ENCODE results near the gene CRACR2A.

CRACR2A gene

GRCh38 chr12:3633396-3633795 is 119.5 kb downstream of the CRACR2A start:
- no peak for DNase-seq
- Histone ChIP-seq H3K27ac (ENCODE audit: low read depth, low read length) (no peak overlapping the region), H3K14ac (ENCODE audit: low read length) (no peak overlapping the region), H2AK5ac (ENCODE audit: low read length) (no peak overlapping the region), H2BK120ac (ENCODE audit: insufficient read depth, low read length, poor library complexity) (no peak overlapping the region), H3K9ac (ENCODE audit: low read length) (no peak overlapping the region), H3K27me3 (ENCODE audit: insufficient read depth, low read length) (no peaks in the 10 kb centered on the region), H2AFZ (ENCODE audit: insufficient read depth, low read length, poor library complexity) (no peak overlapping the region), H3K4me1 (ENCODE audit: control insufficient read depth in 1 of 2, insufficient read depth in 2 of 2, low read length in 2 of 2) (peaks cover 0 to 5% of the 10 kb centered on the region in 2 experiments), H3K4ac (ENCODE audit: low read depth, low read length) (no peak overlapping the region), H3K9me3 (ENCODE audit: insufficient read depth, low read depth, low read length) (no peaks in the 10 kb centered on the region), H4K8ac (ENCODE audit: low read depth, low read length) (no peak overlapping the region), H3K23ac (ENCODE audit: low read length) (no peak overlapping the region), H3K18ac (ENCODE audit: low read length) (no peak overlapping the region), H3K79me1 (ENCODE audit: low read length) (no peaks in the 10 kb centered on the region), H4K91ac (ENCODE audit: low read depth, low read length) (no peak overlapping the region), H3K79me2 (ENCODE audit: control insufficient read depth, insufficient read depth, low read length, poor library complexity) (no peaks in the 10 kb centered on the region), H3K36me3 (ENCODE audit: control insufficient read depth in 1 of 2, insufficient read depth in 2 of 2, low read length in 2 of 2) (no peaks in the 10 kb centered on the region), H4K12ac (ENCODE audit: low read depth, low read length) (no peak overlapping the region), H2BK12ac (ENCODE audit: low read length) (no peak overlapping the region), H3K4me2 (ENCODE audit: low read length) (no peak overlapping the region), H2BK5ac (ENCODE audit: low read depth, low read length, poor library complexity) (no peak overlapping the region), H3K4me3 (ENCODE audit: low read depth, low read length) (no peak overlapping the region)
- WGBS (ENCODE audit: extremely low coverage, insufficient coverage, insufficient read length) = no CpG with 5 or more reads among the region's 9 CpGs

GRCh38 chr12:3632754-3633153 is 120.2 kb downstream of the CRACR2A start:
- Histone ChIP-seq H3K23ac (ENCODE audit: low read length) (no peak overlapping the region), H3K4me2 (ENCODE audit: low read length) (no peak overlapping the region), H3K79me2 (ENCODE audit: control insufficient read depth, insufficient read depth, low read length, poor library complexity) (no peaks in the 10 kb centered on the region), H4K8ac (ENCODE audit: low read depth, low read length) (no peak overlapping the region), H3K18ac (ENCODE audit: low read length) (no peak overlapping the region), H3K14ac (ENCODE audit: low read length) (no peak overlapping the region), H3K27me3 (ENCODE audit: insufficient read depth, low read length) (no peaks in the 10 kb centered on the region), H3K4me3 (ENCODE audit: low read depth, low read length) (no peak overlapping the region), H3K36me3 (ENCODE audit: control insufficient read depth in 1 of 2, insufficient read depth in 2 of 2, low read length in 2 of 2) (no peaks in the 10 kb centered on the region), H3K4ac (ENCODE audit: low read depth, low read length) (no peak overlapping the region), H4K12ac (ENCODE audit: low read depth, low read length) (no peak overlapping the region), H3K4me1 (ENCODE audit: control insufficient read depth in 1 of 2, insufficient read depth in 2 of 2, low read length in 2 of 2) (peaks cover 0 to 5% of the 10 kb centered on the region in 2 experiments), H3K9me3 (ENCODE audit: insufficient read depth, low read depth, low read length) (no peaks in the 10 kb centered on the region), H3K9ac (ENCODE audit: low read length) (no peak overlapping the region), H2AFZ (ENCODE audit: insufficient read depth, low read length, poor library complexity) (no peak overlapping the region), H3K79me1 (ENCODE audit: low read length) (no peaks in the 10 kb centered on the region), H2BK5ac (ENCODE audit: low read depth, low read length, poor library complexity) (no peak overlapping the region), H3K27ac (ENCODE audit: low read depth, low read length) (no peak overlapping the region), H2BK120ac (ENCODE audit: insufficient read depth, low read length, poor library complexity) (no peak overlapping the region), H2AK5ac (ENCODE audit: low read length) (no peak overlapping the region), H4K91ac (ENCODE audit: low read depth, low read length) (no peak overlapping the region), H2BK12ac (ENCODE audit: low read length) (no peak overlapping the region)
- no CpG with 5 or more reads among the region's 2 CpGs for WGBS (ENCODE audit: extremely low coverage, insufficient coverage, insufficient read length)
- no peak for DNase-seq

DNA sequence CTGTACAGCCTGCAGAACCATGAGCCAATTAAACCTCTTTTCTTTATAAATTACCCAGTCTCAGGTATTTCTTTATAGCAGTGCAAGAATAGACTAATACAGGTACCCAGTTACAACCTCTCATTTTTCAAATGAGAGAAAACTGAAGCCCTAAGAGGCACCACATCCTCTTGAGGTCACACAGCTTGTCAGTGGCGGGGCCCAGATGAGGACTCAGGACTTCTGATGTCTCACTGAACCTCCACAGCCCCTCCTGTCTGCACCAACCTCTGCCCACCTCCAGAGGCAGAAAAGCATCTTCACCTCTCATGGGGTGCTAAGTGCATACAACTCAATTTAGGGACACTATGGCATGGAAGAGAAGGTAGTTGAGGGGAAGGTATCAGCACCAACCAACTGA is 120.7 kb downstream of the CRACR2A start:
- H2AK5ac ChIP-seq (ENCODE audit: low read length) = no peak overlapping the region
- no peak overlapping the region for H3K9ac ChIP-seq (ENCODE audit: low read length)
- no peak overlapping the region for H2BK120ac ChIP-seq (ENCODE audit: insufficient read depth, low read length, poor library complexity)
- H3K4ac ChIP-seq (ENCODE audit: low read depth, low read length) = no peak overlapping the region
- no peak overlapping the region for H3K18ac ChIP-seq (ENCODE audit: low read length)
- WGBS (ENCODE audit: extremely low coverage, insufficient coverage, insufficient read length) = no CpG with 5 or more reads among the region's 1 CpG
- no peak overlapping the region for H3K27ac ChIP-seq (ENCODE audit: low read depth, low read length)
- no peak overlapping the region for H3K4me3 ChIP-seq (ENCODE audit: low read depth, low read length)
- peaks cover 0 to 5% of the 10 kb centered on the region in 2 experiments for H3K4me1 ChIP-seq (ENCODE audit: control insufficient read depth in 1 of 2, insufficient read depth in 2 of 2, low read length in 2 of 2)
- no peaks in the 10 kb centered on the region for H3K27me3 ChIP-seq (ENCODE audit: insufficient read depth, low read length)
- H3K79me1 ChIP-seq (ENCODE audit: low read length) = no peaks in the 10 kb centered on the region
- no peak overlapping the region for H4K12ac ChIP-seq (ENCODE audit: low read depth, low read length)
- no peaks in the 10 kb centered on the region for H3K79me2 ChIP-seq (ENCODE audit: control insufficient read depth, insufficient read depth, low read length, poor library complexity)
- no peak overlapping the region for H2BK5ac ChIP-seq (ENCODE audit: low read depth, low read length, poor library complexity)
- H3K9me3 ChIP-seq (ENCODE audit: insufficient read depth, low read depth, low read length) = no peaks in the 10 kb centered on the region
- H3K14ac ChIP-seq (ENCODE audit: low read length) = no peak overlapping the region
- no peaks in the 10 kb centered on the region for H3K36me3 ChIP-seq (ENCODE audit: control insufficient read depth in 1 of 2, insufficient read depth in 2 of 2, low read length in 2 of 2)
- DNase-seq = no peak
- H3K23ac ChIP-seq (ENCODE audit: low read length) = no peak overlapping the region
- no peak overlapping the region for H4K8ac ChIP-seq (ENCODE audit: low read depth, low read length)
- no peak overlapping the region for H2BK12ac ChIP-seq (ENCODE audit: low read length)
- no peak overlapping the region for H3K4me2 ChIP-seq (ENCODE audit: low read length)
- H2AFZ ChIP-seq (ENCODE audit: insufficient read depth, low read length, poor library complexity) = no peak overlapping the region
- no peak overlapping the region for H4K91ac ChIP-seq (ENCODE audit: low read depth, low read length)

- Histone ChIP-seq H2BK120ac (ENCODE audit: insufficient read depth, low read length, poor library complexity) (no peak overlapping the region), H4K8ac (ENCODE audit: low read depth, low read length) (no peak overlapping the region), H3K14ac (ENCODE audit: low read length) (no peak overlapping the region), H2BK5ac (ENCODE audit: low read depth, low read length, poor library complexity) (no peak overlapping the region), H3K79me2 (ENCODE audit: control insufficient read depth, insufficient read depth, low read length, poor library complexity) (no peaks in the 10 kb centered on the region), H3K27me3 (ENCODE audit: insufficient read depth, low read length) (no peaks in the 10 kb centered on the region), H3K9me3 (ENCODE audit: insufficient read depth, low read depth, low read length) (no peaks in the 10 kb centered on the region), H4K91ac (ENCODE audit: low read depth, low read length) (no peak overlapping the region), H2BK12ac (ENCODE audit: low read length) (no peak overlapping the region), H3K27ac (ENCODE audit: low read depth, low read length) (no peak overlapping the region), H2AFZ (ENCODE audit: insufficient read depth, low read length, poor library complexity) (no peak overlapping the region), H3K36me3 (ENCODE audit: control insufficient read depth in 1 of 2, insufficient read depth in 2 of 2, low read length in 2 of 2) (no peaks in the 10 kb centered on the region), H3K18ac (ENCODE audit: low read length) (no peak overlapping the region), H3K4me1 (ENCODE audit: control insufficient read depth in 1 of 2, insufficient read depth in 2 of 2, low read length in 2 of 2) (peaks cover 0 to 5% of the 10 kb centered on the region in 2 experiments), H3K4me2 (ENCODE audit: low read length) (no peak overlapping the region), H3K4me3 (ENCODE audit: low read depth, low read length) (no peak overlapping the region), H3K23ac (ENCODE audit: low read length) (no peak overlapping the region), H4K12ac (ENCODE audit: low read depth, low read length) (no peak overlapping the region), H2AK5ac (ENCODE audit: low read length) (no peak overlapping the region), H3K4ac (ENCODE audit: low read depth, low read length) (no peak overlapping the region), H3K79me1 (ENCODE audit: low read length) (no peaks in the 10 kb centered on the region), H3K9ac (ENCODE audit: low read length) (no peak overlapping the region)
- DNase-seq = no peak
- WGBS (ENCODE audit: extremely low coverage, insufficient coverage, insufficient read length) = no CpG with 5 or more reads among the region's 2 CpGs
Observed at GRCh38 chr12:3631759-3632158, 121.2 kb downstream of the CRACR2A start.
